NCI-H2196 (cell line): Measurements from ENCODE around the gene WNT4.
"Not testable (repeated sequence)": the region's sequence is repeated elsewhere in the genome, so short reads cannot be mapped to it uniquely, and the experiment has no call there.

Experiments used
- DNase-seq: peaks from one replicate; lab custom pipeline; 2025; ENCODE audit not compliant: unreplicated experiment; lab: John Stamatoyannopoulos, UW

Gene WNT4

GRCh38 chr1:22114083-22115012 lies 28.5 kb downstream of the WNT4 start:
- DNase-seq: no peak

DNA sequence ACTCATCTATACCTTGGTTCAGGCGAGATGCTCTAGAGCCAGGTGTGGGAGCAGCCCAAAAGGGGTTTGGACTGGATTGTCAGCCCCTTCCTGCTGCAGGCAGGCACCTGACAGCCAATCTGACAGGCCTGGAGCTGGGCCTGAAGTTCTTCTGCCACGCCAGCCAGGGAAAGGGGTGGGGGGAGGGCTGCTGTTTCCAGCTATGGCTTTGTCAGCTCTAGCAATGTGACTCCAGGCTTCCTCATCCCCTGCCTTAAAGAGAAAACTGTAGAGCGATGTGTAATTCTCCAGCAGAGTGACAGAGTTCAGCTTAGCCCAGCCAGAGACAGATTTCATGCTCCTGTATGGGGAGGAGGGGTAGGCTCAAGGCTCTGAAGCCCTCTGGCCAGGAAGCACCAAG lies 30.3 kb downstream of the WNT4 start:
- no peak for DNase-seq

DNA sequence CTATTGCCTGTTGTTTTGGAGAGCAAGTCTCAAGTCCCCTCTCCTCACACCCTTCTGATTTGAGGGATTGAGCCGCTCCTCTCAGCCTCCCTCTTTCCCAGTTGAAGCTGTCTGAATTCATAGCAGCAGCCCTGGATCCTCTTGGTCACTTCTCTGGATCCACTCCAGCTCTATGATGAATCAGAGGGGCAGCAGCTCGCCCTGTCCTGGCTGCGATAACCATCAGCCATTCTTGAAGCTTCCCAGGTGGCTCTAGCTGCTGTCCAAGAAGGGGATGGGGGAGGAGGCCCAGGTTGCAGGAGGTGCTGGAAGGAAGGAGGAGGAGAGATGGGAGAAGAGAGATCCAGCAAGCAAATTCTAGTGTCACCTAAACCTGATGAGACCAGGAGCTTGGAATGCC lies 31.3 kb downstream of the WNT4 start:
- no peak for DNase-seq

- no peak for DNase-seq
These were observed 31.8 kb downstream of the WNT4 start for GRCh38 chr1:22111115-22111514.

- DNase-seq: no peak
These were observed 32.9 kb downstream of the WNT4 start for GRCh38 chr1:22110016-22110415.

DNA sequence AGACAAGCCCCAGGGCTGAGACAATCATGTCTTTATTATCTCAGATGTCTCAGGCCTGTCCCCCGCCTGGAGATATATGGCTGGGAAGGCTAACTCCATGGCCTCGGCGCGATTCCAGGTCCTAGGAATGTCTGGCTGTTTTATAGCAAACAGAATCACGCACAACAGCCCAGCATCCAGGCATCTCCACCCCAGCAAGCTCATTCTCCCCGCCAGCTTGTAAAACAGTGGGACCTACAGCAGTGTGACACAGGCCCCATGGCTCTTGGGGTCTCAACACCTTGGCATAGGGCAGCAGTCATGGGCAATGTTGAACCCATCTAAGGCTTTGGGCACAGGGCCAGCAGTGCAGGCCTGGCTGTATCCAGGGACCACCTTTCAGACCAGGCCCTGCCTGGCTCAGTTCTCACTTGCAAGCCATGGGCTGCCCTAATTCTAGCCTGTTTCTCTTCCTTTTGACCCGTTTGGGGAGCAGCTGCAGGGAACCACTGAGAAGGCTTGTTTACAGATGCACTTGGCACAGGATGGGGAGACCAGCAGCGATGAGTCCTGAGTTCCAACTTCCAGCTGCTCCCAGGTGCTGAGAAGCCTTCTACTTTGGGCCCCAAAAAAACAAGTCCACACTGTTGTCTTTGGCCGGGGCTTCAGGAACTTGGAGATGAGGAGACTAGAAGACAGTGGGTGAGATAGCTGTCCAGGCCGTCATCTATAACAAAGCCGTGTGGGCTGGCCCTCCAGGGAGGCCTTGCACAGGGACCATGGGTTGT lies 34.4 kb downstream of the WNT4 start:
- DNase-seq: no peak

DNA sequence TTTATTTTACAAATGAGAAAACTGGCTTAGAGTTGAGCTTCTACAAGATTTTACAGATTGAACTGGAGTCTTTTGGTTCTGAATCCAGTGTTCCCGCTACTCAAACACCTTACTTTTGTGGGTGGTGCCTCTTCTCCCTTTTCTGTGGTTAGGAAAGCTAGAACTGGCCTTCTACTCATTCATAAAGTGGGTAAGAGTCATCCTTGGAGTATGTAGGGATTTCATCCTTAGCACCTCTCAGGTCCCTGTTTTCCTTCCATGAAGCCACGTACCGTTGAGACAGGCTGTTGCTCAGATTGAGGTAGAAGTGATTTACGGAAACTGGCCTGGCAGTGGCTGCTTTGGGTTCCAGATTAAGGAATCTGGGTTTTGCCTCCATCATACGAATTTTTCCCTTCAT lies 35.8 kb downstream of the WNT4 start:
- no peak for DNase-seq

GRCh38 chr1:22105611-22106207 lies 37.2 kb downstream of the WNT4 start:
- peak; percentile 42 for DNase-seq

GRCh38 chr1:22104865-22105437 lies 37.9 kb downstream of the WNT4 start:
- DNase-seq: no peak

GRCh38 chr1:22104094-22104493 lies 38.8 kb downstream of the WNT4 start:
- DNase-seq: no peak

GRCh38 chr1:22102746-22103145 lies 40.2 kb downstream of the WNT4 start:
- DNase-seq: no peak

GRCh38 chr1:22101995-22102394 lies 40.9 kb downstream of the WNT4 start:
- no peak for DNase-seq

DNA sequence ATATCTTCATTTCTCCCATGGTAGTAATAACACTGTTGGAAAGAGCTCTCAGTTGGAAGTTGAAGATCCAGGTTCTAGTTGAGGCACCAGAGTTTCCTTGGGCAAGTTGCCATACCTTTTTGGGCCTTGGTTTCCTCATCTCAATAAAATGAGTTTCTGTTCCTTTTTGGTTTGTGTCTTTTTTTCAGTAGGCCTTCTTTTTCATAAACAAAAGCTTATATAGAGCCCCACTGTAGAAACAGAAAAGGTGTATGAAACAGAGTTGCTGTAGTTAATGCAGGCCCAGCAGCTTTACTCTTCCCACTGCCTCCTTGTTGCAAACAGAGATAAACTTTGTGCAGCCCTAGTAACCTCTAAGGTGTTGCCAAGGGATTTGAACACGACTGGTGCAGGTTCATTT lies 41.7 kb downstream of the WNT4 start:
- no peak for DNase-seq

GRCh38 chr1:22100168-22100567 lies 42.7 kb downstream of the WNT4 start:
- no peak for DNase-seq

DNA sequence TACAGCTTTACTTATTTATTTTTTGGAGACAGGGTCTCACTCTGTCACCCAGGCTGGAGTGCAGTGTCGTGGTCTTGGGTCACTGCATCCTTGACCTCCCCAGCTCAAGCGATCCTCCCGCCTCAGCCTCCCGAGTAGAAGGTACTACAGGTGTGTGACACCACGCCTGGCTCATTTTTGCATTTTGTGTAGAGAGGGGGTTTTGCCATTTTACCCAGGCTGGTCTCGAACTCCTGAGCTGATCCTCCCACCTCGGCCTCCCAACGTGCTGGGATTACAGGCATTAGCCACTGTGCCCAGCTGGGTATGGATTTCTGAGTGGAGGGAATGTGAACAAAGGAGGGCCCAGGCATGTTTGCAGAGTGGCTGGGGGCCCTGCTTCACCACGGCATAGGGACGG lies 44.1 kb downstream of the WNT4 start:
- no peak for DNase-seq

DNA sequence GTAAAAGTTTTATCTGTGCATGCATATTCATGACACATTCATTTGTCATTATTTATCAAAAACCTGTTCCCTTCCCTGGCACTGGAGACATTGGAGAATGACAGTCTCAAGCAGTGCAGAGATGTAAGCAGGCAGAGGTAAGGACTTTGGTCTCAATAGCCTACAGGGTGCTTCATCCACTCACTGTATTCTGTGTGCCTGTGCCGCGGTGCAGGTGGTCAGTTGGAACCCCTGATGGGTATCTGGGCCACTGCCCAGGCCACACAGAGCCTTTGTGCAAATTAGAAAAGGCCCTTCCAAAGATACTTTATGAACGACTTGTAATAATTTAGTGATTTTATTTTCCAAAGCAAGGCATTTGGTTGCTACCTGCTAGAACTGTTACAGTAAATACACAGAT lies 46.4 kb downstream of the WNT4 start:
- DNase-seq: no peak

- DNase-seq: no peak
These were observed 46.9 kb downstream of the WNT4 start for GRCh38 chr1:22096036-22096435.

DNA sequence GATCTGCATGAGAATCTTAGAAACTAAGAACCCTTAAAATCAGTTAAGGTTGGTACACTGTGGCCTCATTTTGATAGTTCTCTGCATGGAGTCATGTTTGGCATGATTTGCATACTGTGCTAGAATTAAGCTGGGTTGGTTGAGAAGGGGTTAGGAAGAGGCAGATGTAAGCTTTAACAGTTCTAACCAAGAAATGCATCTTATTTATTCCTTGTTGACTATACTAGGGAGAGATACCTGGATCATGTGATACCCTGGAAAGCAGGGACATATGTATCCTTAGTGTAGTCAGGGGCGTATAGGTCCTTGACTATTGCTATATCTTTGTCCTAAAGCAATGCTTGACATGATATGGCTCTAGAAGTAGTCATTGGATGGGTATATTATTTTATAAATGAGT lies 49.4 kb downstream of the WNT4 start:
- no peak for DNase-seq

- DNase-seq: not testable (repeated sequence)
These were observed 50.7 kb downstream of the WNT4 start for GRCh38 chr1:22092026-22092768.

DNA sequence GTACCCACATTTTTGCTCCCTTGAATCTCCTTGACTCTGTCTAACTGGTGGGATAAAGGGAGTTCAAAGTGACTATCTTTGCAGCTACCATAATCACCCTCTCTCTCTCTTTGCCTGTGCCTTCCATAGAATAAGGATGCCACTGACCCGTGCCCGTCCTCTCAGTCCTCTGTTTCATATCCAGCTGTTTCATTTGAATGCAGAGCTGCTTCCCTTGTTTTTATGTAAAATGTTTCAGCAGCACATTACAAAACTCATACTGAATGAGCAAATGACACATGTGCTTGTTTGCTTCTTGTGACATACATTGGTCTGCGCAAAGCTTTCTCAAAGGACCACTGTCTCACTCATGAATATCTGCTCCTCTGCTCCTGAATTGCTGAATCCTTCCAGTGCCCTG lies 52.0 kb downstream of the WNT4 start:
- DNase-seq: no peak

GRCh38 chr1:22089787-22090186 lies 53.1 kb downstream of the WNT4 start:
- DNase-seq: no peak
